ENCODE measurements around the gene BPIFB6.

Gene BPIFB6

GRCh38 chr20:33002087-33002808 lies 29.2 kb upstream of the BPIFB6 start:
- no peak for DNase-seq (ENCODE audit: low read depth)

GRCh38 chr20:33004141-33004751 lies 27.2 kb upstream of the BPIFB6 start, which contains the start of gene SUN5:
Gene SUN5 (minus strand): TSS chr20:33004433. CDS start chr20:33004340, 93 bp downstream.
- DNase-seq (ENCODE audit: low read depth): no peak

GRCh38 chr20:33005132-33005566 lies 26.3 kb upstream of the BPIFB6 start:
- peak; percentile 4 for DNase-seq (ENCODE audit: low read depth)

GRCh38 chr20:33005908-33006775 lies 25.3 kb upstream of the BPIFB6 start:
- DNase-seq (ENCODE audit: low read depth): no peak

GRCh38 chr20:33006776-33007375 lies 24.6 kb upstream of the BPIFB6 start:
- no peak for DNase-seq (ENCODE audit: low read depth)

GRCh38 chr20:33007376-33008335 lies 23.8 kb upstream of the BPIFB6 start, which contains the start of gene BPIFB2:
Gene BPIFB2 (plus strand): TSS chr20:33007704. CDS start chr20:33008575, 871 bp downstream.
- no peak for DNase-seq (ENCODE audit: low read depth)

GRCh38 chr20:33008336-33009213 lies 22.9 kb upstream of the BPIFB6 start:
- no peak for DNase-seq (ENCODE audit: low read depth)

GRCh38 chr20:33009214-33010132 lies 22.0 kb upstream of the BPIFB6 start:
- DNase-seq (ENCODE audit: low read depth): no peak

- no peak for DNase-seq (ENCODE audit: low read depth)
Observed at GRCh38 chr20:33010133-33010504, 21.3 kb upstream of the BPIFB6 start.

- DNase-seq (ENCODE audit: low read depth): no peak
Observed at GRCh38 chr20:33010674-33011449, 20.6 kb upstream of the BPIFB6 start.

- DNase-seq (ENCODE audit: low read depth): no peak
Observed at GRCh38 chr20:33012327-33013189, 18.9 kb upstream of the BPIFB6 start.

- no peak for DNase-seq (ENCODE audit: low read depth)
Observed at GRCh38 chr20:33013701-33014326, 17.6 kb upstream of the BPIFB6 start.

GRCh38 chr20:33014336-33015113 lies 16.9 kb upstream of the BPIFB6 start:
- no peak for DNase-seq (ENCODE audit: low read depth)

GRCh38 chr20:33015114-33015484 lies 16.3 kb upstream of the BPIFB6 start:
- no peak for DNase-seq (ENCODE audit: low read depth)

- DNase-seq (ENCODE audit: low read depth): no peak
Observed at GRCh38 chr20:33015700-33016580, 15.5 kb upstream of the BPIFB6 start.
